SU-DHL-6 (cell line): ENCODE results near the gene RAC2.

Experiments used
- EZH2phosphoT487 ChIP-seq: fragments of 200-600 bp; sonication (generic), shearing (Covaris generic); conservative IDR thresholded peaks from 2 replicates; pipeline ENCODE4 v1.6.1; 2018; ENCODE audit warnings: mild to moderate bottlenecking, antibody characterized with exemption, low read length, moderate library complexity, mixed read lengths
- TF ChIP-seq, protein P1 (sequence below): fragments of 200-600 bp; sonication (generic); IDR thresholded peaks from one replicate; pipeline ENCODE4 v1.5.1; 2017; ENCODE audit warnings: antibody characterized with exemption, mild to moderate bottlenecking, low read length, moderate library complexity; ENCODE audit not compliant: insufficient read depth, poor library complexity, severe bottlenecking

DNA sequence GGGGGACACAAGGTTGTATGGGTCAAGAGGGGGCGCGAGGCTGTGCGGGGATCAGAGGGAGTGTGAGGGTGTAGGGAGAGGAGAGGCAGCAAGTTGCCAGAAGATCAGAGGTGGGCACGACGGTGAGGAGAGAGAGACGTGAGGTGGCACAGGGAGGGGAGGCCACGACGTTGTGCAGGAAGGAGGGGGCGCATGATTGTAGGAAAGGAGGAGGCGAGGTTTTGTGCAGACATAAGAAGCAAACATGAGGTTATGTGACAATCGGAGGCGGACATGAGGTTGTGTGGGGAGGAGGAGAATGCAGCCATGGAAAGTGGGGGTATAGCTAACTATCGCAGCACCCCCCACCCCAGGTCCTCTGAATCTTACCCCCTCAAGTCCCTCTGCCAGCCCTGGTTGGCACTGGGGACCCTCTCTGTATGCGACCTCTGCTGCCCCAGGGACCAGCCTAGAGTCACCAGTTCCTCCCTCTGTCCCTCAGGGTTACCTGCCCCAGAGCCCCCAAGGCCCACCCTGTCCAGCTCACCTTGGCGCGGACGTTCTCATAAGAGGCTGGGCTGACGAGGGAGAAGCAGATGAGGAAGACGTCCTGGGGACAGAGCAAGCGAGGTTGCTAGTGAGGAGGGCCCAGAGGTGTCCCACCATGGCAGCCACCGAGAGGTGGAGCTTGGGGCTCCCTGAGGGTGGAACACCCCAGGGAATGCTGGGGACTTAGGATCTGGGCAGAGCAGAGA is 12.5 kb downstream of the RAC2 start:
- TF ChIP-seq, protein P1, sequence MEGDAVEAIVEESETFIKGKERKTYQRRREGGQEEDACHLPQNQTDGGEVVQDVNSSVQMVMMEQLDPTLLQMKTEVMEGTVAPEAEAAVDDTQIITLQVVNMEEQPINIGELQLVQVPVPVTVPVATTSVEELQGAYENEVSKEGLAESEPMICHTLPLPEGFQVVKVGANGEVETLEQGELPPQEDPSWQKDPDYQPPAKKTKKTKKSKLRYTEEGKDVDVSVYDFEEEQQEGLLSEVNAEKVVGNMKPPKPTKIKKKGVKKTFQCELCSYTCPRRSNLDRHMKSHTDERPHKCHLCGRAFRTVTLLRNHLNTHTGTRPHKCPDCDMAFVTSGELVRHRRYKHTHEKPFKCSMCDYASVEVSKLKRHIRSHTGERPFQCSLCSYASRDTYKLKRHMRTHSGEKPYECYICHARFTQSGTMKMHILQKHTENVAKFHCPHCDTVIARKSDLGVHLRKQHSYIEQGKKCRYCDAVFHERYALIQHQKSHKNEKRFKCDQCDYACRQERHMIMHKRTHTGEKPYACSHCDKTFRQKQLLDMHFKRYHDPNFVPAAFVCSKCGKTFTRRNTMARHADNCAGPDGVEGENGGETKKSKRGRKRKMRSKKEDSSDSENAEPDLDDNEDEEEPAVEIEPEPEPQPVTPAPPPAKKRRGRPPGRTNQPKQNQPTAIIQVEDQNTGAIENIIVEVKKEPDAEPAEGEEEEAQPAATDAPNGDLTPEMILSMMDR = no peak
- no peak for TF ChIP-seq EZH2phosphoT487
